ENCODE data around the gene ELMO2.

ELMO2 gene

GRCh38 chr20:46365487-46366220, 40.8 kb downstream of the ELMO2 start:
- DNase-seq, result no peak

DNA sequence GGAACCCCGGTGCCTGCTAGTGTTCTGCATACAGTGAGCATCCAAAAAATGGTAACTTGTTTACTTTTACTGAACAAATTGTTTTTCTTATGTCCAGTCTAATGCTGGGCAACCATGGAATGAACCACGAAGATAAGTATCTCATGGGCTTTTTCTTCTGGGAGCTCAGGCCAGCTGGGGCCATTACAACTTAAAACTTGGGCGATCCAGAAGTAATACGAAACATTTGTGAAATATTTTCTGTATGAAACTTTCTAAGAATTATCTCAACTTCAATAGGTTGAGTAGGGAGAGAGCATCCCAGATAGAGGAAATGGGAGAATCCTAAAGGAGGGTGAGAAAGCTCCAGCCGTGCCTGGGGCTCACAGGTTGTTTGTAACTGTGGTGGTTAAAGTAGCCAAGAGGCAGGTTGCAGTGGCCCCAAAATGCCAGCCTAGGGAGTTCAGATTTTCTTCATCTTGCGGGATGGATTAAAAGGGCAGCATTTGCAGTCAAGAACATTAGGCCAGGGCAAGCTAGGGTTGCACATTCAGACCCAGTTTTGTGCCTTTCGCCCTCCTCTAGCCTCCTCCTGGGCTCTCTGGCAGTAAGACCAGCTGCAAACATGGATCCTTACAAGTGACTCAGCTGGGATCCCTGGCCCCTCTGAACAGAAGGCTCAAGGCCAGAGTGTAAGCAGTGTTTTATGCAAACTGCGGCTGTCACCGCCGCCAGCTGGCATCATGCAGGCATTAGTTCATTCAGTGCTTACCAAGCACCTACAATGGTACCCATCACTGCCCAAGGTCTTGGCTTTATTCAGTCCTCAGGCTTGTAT, 41.5 kb downstream of the ELMO2 start:
- no peak for DNase-seq

GRCh38 chr20:46363874-46364669, 42.3 kb downstream of the ELMO2 start:
- peak; percentile 96 for DNase-seq

GRCh38 chr20:46362921-46363867, 43.2 kb downstream of the ELMO2 start:
- no peak for DNase-seq

- no peak for DNase-seq
Observed at GRCh38 chr20:46361811-46362210, 44.6 kb downstream of the ELMO2 start.

DNA sequence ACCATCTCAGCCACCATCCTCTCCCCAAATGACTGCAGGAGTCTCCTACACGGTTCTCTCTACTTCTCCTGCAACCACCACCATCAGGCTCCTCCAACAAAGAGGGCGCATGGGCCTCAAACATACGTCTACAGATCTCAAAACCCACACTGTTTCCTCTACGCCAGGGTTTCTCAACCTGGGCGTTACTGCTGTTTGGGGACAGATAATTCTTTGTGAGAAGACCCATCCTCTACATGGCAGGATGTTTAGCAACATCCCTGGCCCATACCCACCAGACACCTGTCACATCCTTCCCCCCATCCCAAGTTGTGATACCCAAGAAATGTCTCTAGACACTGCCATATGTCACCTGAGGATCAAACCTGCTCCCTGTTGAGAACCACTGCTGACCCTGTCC, 45.0 kb downstream of the ELMO2 start:
- DNase-seq, result no peak

GRCh38 chr20:46359233-46359751, 47.1 kb downstream of the ELMO2 start:
- no peak for DNase-seq

GRCh38 chr20:46358346-46359058, 47.9 kb downstream of the ELMO2 start:
- no peak for DNase-seq

DNA sequence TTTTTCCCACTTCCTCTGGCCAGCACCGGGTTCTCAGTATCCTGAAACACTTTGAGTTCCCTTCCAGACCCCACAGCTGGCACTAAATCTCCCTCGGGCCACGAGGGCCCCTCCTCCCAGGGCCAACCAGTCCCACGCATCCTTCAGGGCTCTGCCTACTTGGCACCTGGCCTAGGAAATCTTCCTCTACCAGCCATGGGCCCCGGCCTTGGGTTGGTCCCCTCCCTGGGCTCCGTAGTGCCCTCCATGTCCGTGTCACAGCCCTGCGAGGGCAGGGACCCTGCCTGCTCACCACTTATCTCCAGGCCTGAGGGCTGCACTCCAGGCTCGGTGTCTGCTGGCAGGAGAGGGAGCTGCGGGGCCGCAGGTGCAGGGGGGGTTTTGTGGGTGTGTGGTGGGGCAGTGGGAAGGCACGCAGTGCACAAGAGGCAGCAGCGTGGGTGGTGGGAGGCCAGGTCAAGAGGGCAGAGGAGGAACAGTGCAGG, 49.3 kb downstream of the ELMO2 start:
- DNase-seq, result no peak

DNA sequence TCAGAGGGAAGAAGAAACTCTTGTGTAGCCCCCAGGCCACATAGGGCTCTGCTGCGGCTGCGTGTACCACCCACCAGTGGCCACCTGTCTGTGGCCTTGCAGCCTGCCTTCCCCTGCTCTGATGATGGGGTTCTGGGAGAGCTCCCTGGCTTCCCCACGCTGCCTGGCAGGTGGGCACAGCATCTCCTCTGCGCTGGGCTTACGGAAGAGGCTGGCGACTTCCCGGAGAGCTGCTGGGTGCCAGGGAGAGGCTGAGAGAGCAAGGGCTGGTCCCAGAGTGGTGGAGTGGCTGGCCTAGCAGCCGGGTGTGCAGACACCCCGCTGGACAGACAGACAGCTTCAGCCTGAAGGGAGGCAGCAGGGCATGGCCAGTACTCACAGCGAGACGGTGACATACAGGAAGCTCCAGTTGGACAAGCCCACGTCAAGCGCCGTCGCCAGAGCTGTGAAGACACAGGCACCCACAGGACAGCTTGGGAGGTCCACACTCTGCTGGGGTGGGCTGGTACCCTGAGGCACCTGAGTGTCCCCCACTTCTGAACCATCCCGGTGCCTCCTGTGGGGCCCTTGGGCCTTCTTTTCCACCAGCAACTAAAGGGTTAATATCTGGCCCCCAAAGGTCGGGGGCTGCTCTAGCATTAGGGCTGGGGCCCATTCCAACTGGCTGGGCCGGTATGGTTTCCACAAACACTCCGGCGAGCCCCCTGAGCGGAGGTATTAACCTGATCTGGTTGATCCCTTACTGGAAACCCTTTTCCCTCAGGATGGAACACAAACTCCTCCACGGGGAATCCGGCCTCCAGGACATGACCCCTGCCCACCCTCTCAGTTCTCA, 50.0 kb downstream of the ELMO2 start:
- DNase-seq, result no peak

- no peak for DNase-seq
Observed at GRCh38 chr20:46355778-46356177, 50.6 kb downstream of the ELMO2 start.

- DNase-seq, result no peak
Observed at GRCh38 chr20:46354920-46355654, 51.3 kb downstream of the ELMO2 start.

GRCh38 chr20:46354207-46354555, 52.2 kb downstream of the ELMO2 start:
- DNase-seq, result no peak

- no peak for DNase-seq
Observed at GRCh38 chr20:46353500-46354206, 52.8 kb downstream of the ELMO2 start.

DNA sequence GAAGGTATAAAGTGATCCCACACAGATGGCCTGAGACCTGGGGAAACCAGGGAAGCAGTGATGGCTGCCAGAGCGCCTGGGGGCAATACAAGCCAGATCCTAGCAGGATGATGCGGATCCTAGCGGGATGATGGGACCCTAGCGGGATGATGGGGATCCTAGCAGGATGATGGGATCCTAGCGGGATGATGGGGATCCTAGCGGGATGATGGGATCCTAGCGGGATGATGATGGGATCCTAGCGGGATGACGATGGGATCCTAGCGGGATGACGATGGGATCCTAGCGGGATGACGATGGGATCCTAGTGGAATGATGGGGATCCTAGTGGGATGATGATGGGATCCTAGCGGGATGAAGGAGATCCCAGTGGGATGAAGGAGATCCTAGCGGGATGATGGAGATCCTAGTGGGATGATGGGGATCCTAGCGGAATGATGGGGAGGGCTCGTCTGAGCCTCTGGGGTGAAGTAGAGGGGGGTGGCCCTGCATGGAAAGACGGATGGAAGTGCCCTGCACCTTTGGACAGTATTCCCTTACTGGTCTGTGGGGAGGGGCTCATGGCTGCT, 54.0 kb downstream of the ELMO2 start:
- DNase-seq, result no peak

- no peak for DNase-seq
Observed at GRCh38 chr20:46351357-46352058, 54.9 kb downstream of the ELMO2 start.

DNA sequence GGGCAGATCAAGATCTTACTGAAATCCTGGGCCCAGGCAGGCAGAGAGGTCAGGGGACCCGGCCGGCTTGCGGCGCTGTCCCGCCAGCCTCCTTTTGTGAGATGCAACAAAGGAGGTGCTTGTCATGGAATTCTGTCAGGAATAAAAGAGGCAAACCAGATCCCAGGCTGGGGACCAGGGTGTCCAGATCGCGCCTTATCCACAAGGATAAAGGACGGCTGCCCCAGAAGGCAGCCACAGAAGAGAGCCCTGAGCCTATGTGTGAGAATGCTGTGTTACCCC, 55.5 kb downstream of the ELMO2 start:
- peak; percentile 65 for DNase-seq
